WERI-Rb-1 (cell line): Measurements from ENCODE around the gene BRD1.

Experiments
- DNase-seq: peaks from one replicate; pipeline ENCODE4 v3.0.0-alpha.2; 2020
- H3K27ac ChIP-seq: fragments of 250-450 bp; sonication (Bioruptor Pico); 2 replicates; pipeline ENCODE4 v1.5.1; 2020; ENCODE audit warnings: mild to moderate bottlenecking, moderate library complexity
- H3K27me3 ChIP-seq: fragments of 250-450 bp; sonication (Bioruptor Pico); 2 replicates; pipeline ENCODE4 v1.5.1; 2021; ENCODE audit warnings: mild to moderate bottlenecking, low read depth, moderate library complexity; ENCODE audit not compliant: insufficient read depth, severe bottlenecking
- H3K36me3 ChIP-seq: fragments of 250-450 bp; sonication (Bioruptor Pico); 2 replicates; pipeline ENCODE4 v1.5.1; 2020; ENCODE audit warnings: mild to moderate bottlenecking, moderate library complexity
- H3K4me3 ChIP-seq: 2 replicates; pipeline ENCODE4 v1.5.1; 2011; ENCODE audit warnings: low read depth, mild to moderate bottlenecking, control low read depth, low read length
- H3K9me3 ChIP-seq: fragments of 250-450 bp; sonication (Bioruptor Pico); 2 replicates; pipeline ENCODE4 v1.5.1; 2021; ENCODE audit warnings: mild to moderate bottlenecking, moderate library complexity; ENCODE audit not compliant: severe bottlenecking
- CTCF ChIP-seq: IDR thresholded peaks from 2 replicates; pipeline ENCODE4 v1.5.1; 2011; ENCODE audit warnings: low read depth, mild to moderate bottlenecking, control low read depth, inconsistent platforms, low read length

Gene BRD1

GRCh38 chr22:49730656-49731055, 97.0 kb downstream of the BRD1 start:
- Histone ChIP-seq H3K9me3 (no peaks in the 10 kb centered on the region), H3K27me3 (no peaks in the 10 kb centered on the region), H3K4me3 (no peak overlapping the region), H3K27ac (no peak overlapping the region), H3K36me3 (no peaks in the 10 kb centered on the region)
- TF ChIP-seq CTCF: no peak
- DNase-seq: no peak

GRCh38 chr22:49728570-49729271, 99.0 kb downstream of the BRD1 start:
- Histone ChIP-seq H3K27me3 (no peaks in the 10 kb centered on the region), H3K4me3 (no peak overlapping the region), H3K36me3 (no peaks in the 10 kb centered on the region), H3K27ac (no peak overlapping the region), H3K9me3 (no peaks in the 10 kb centered on the region)
- no peak for TF ChIP-seq CTCF
- DNase-seq: no peak

- H3K4me3 ChIP-seq: no peak overlapping the region
- H3K9me3 ChIP-seq: no peaks in the 10 kb centered on the region
- no peaks in the 10 kb centered on the region for H3K27me3 ChIP-seq
- no peak for DNase-seq
- no peak overlapping the region for H3K27ac ChIP-seq
- no peak for TF ChIP-seq CTCF
- no peaks in the 10 kb centered on the region for H3K36me3 ChIP-seq
Measured at GRCh38 chr22:49727881-49728569, 99.6 kb downstream of the BRD1 start.

- no peaks in the 10 kb centered on the region for H3K27me3 ChIP-seq
- no peaks in the 10 kb centered on the region for H3K9me3 ChIP-seq
- DNase-seq: no peak
- TF ChIP-seq CTCF: no peak
- H3K4me3 ChIP-seq: no peak overlapping the region
- H3K36me3 ChIP-seq: no peaks in the 10 kb centered on the region
- no peak overlapping the region for H3K27ac ChIP-seq
Measured at GRCh38 chr22:49727191-49727880, 100.3 kb downstream of the BRD1 start.

- Histone ChIP-seq H3K27me3 (no peaks in the 10 kb centered on the region), H3K27ac (no peak overlapping the region), H3K9me3 (no peaks in the 10 kb centered on the region), H3K36me3 (no peaks in the 10 kb centered on the region), H3K4me3 (no peak overlapping the region)
- no peak for TF ChIP-seq CTCF
- DNase-seq: no peak
Measured at GRCh38 chr22:49726701-49727101, 101.0 kb downstream of the BRD1 start.
